Measurements from ENCODE around the gene SPAG5.

DNA sequence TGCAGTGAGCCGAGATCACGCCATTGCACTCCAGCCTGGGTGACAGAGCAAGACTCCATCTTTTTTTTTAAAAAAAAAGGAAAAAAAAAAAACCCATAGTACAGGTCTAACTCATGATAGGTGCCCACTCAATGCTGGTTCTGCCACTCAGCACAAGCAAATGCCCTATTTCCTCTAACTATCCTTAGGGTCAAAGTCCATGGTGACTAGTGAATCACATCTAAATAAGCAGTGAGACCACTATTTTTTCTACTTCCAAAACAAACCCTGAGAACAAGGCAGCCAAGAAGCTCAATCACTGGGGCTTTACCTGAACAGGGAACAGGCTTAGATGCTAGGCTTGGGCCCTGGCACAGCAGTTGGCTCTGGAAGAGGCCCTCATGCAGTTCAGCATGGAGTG, 42.8 kb upstream of the SPAG5 start:
- TF ChIP-seq POLR2A (IDR thresholded peaks at IDR 0.05), result no peak
- TF ChIP-seq, protein P1, sequence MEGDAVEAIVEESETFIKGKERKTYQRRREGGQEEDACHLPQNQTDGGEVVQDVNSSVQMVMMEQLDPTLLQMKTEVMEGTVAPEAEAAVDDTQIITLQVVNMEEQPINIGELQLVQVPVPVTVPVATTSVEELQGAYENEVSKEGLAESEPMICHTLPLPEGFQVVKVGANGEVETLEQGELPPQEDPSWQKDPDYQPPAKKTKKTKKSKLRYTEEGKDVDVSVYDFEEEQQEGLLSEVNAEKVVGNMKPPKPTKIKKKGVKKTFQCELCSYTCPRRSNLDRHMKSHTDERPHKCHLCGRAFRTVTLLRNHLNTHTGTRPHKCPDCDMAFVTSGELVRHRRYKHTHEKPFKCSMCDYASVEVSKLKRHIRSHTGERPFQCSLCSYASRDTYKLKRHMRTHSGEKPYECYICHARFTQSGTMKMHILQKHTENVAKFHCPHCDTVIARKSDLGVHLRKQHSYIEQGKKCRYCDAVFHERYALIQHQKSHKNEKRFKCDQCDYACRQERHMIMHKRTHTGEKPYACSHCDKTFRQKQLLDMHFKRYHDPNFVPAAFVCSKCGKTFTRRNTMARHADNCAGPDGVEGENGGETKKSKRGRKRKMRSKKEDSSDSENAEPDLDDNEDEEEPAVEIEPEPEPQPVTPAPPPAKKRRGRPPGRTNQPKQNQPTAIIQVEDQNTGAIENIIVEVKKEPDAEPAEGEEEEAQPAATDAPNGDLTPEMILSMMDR (IDR thresholded peaks at IDR 0.05), result no peak
